HEK293 (cell line): ENCODE results near the gene STIM2.
A peak's percentile ranks its signal among the peaks of the same experiment; 100 is the strongest.

Source experiments
- CTCF ChIA-PET: fragments of 350-600 bp; formaldehyde crosslinking; extraction: SDS; loops from one replicate; lab custom pipeline; 2021; ENCODE audit warnings: antibody characterized with exemption; lab: Yijun Ruan, JAX
- POLR2A ChIA-PET: fragments of 300-600 bp; formaldehyde crosslinking; extraction: SDS; loops from one replicate; lab custom pipeline; 2020; ENCODE audit warnings: antibody characterized with exemption, inconsistent platforms; lab: Yijun Ruan, JAX
- H3K27ac ChIP-seq: fragments of 200-500 bp; sonication (Bioruptor generic); 2 replicates; pipeline ENCODE4 v1.5.1; 2014; ENCODE audit warnings: low read depth, low read length, control low read depth, inconsistent platforms; ENCODE audit errors: extremely low read depth
- H3K36me3 ChIP-seq, 2 experiments: fragments of 200-500 bp in 1 of 2; sonication (Bioruptor generic) in 1 of 2; 1 replicate in 1 of 2; 2 replicates in 1 of 2; pipeline ENCODE4 v1.5.1; 2014 to 2017; ENCODE audit warnings: inconsistent platforms in 2 of 2, low read length in 2 of 2; ENCODE audit not compliant: control insufficient read depth in 2 of 2, insufficient read depth in 1 of 2
- H3K4me1 ChIP-seq: fragments of 200-500 bp; sonication (Bioruptor generic); 2 replicates; pipeline ENCODE4 v1.5.1; 2014; ENCODE audit warnings: mild to moderate bottlenecking, low read length, inconsistent platforms; ENCODE audit not compliant: control insufficient read depth, insufficient read depth
- H3K4me3 ChIP-seq: 2 replicates; pipeline ENCODE4 v1.5.1; 2011; ENCODE audit warnings: low read depth, mild to moderate bottlenecking, control low read depth, low read length, moderate library complexity
- H3K9me3 ChIP-seq: fragments of 200-500 bp; sonication (Bioruptor generic); 2 replicates; pipeline ENCODE4 v1.5.1; 2014; ENCODE audit warnings: low read depth, low read length, inconsistent platforms; ENCODE audit not compliant: control insufficient read depth, insufficient read depth
- BCL11A ChIP-seq: fragments of 450-650 bp; formaldehyde crosslinking; IDR thresholded peaks from 2 replicates; pipeline ENCODE4 v1.5.1; 2016; ENCODE audit warnings: low read depth, missing biosample characterization, missing genetic modification characterization
- BCL6B ChIP-seq: fragments of 450-650 bp; formaldehyde crosslinking; IDR thresholded peaks from 2 replicates; pipeline ENCODE4 v1.5.1; 2017; ENCODE audit warnings: missing biosample characterization, missing genetic modification characterization
- HOXA7 ChIP-seq: sonication (generic); formaldehyde crosslinking; IDR thresholded peaks from 2 replicates; pipeline ENCODE4 v1.8.1; 2022; ENCODE audit warnings: missing genetic modification reagents, borderline replicate concordance
- HOXC10 ChIP-seq: sonication (generic); formaldehyde crosslinking; IDR thresholded peaks from 2 replicates; pipeline ENCODE4 v1.8.1; 2023; ENCODE audit warnings: mild to moderate bottlenecking, missing genetic modification reagents
- MYNN ChIP-seq: fragments of 450-650 bp; formaldehyde crosslinking; IDR thresholded peaks from 2 replicates; pipeline ENCODE4 v1.5.1; 2016; ENCODE audit warnings: missing biosample characterization, missing genetic modification characterization, borderline replicate concordance
- RBAK ChIP-seq: fragments of 450-650 bp; formaldehyde crosslinking; IDR thresholded peaks from 2 replicates; pipeline ENCODE4 v1.5.1; 2016; ENCODE audit warnings: missing biosample characterization, missing genetic modification characterization
- REPIN1 ChIP-seq: fragments of 450-650 bp; formaldehyde crosslinking; IDR thresholded peaks from 2 replicates; pipeline ENCODE4 v1.5.1; 2017; ENCODE audit warnings: missing biosample characterization, missing genetic modification characterization, low read depth
- SCRT1 ChIP-seq: fragments of 450-650 bp; formaldehyde crosslinking; IDR thresholded peaks from 2 replicates; pipeline ENCODE4 v1.5.1; 2016; ENCODE audit warnings: missing biosample characterization, missing genetic modification characterization, borderline replicate concordance
- TSHZ1 ChIP-seq: fragments of 450-650 bp; formaldehyde crosslinking; IDR thresholded peaks from 2 replicates; pipeline ENCODE4 v1.5.1; 2016; ENCODE audit warnings: missing biosample characterization, missing genetic modification characterization, borderline replicate concordance
- YY1 ChIP-seq: fragments of 450-650 bp; formaldehyde crosslinking; IDR thresholded peaks from 2 replicates; pipeline ENCODE4 v1.5.1; 2018; ENCODE audit warnings: missing biosample characterization, missing genetic modification characterization
- ZBTB1 ChIP-seq: fragments of 450-650 bp; formaldehyde crosslinking; IDR thresholded peaks from 2 replicates; pipeline ENCODE4 v1.5.1; 2016; ENCODE audit warnings: missing biosample characterization, missing genetic modification characterization
- ZBTB17 ChIP-seq: fragments of 450-650 bp; formaldehyde crosslinking; IDR thresholded peaks from 2 replicates; pipeline ENCODE4 v1.5.1; 2016; ENCODE audit warnings: missing biosample characterization, missing genetic modification characterization
- ZFP37 ChIP-seq: fragments of 450-650 bp; formaldehyde crosslinking; IDR thresholded peaks from 2 replicates; pipeline ENCODE4 v1.5.1; 2016; ENCODE audit warnings: missing biosample characterization, missing genetic modification characterization
- ZNF133 ChIP-seq: fragments of 450-650 bp; formaldehyde crosslinking; IDR thresholded peaks from 2 replicates; pipeline ENCODE4 v1.5.1; 2016; ENCODE audit warnings: missing biosample characterization, missing genetic modification characterization
- ZNF138 ChIP-seq: fragments of 450-650 bp; formaldehyde crosslinking; IDR thresholded peaks from 2 replicates; pipeline ENCODE4 v1.5.1; 2016; ENCODE audit warnings: missing biosample characterization, missing genetic modification characterization, borderline replicate concordance
- ZNF174 ChIP-seq: fragments of 450-650 bp; formaldehyde crosslinking; IDR thresholded peaks from 2 replicates; pipeline ENCODE4 v1.5.0; 2017; ENCODE audit warnings: missing biosample characterization, mild to moderate bottlenecking, missing genetic modification characterization
- ZNF19 ChIP-seq: fragments of 450-650 bp; formaldehyde crosslinking; IDR thresholded peaks from 2 replicates; pipeline ENCODE4; 2016; ENCODE audit warnings: missing biosample characterization, missing genetic modification characterization, low read depth
- ZNF501 ChIP-seq: fragments of 450-650 bp; formaldehyde crosslinking; IDR thresholded peaks from 2 replicates; pipeline ENCODE4 v1.5.1; 2016; ENCODE audit warnings: missing biosample characterization, missing genetic modification characterization
- ZNF518A ChIP-seq: fragments of 450-650 bp; formaldehyde crosslinking; conservative IDR thresholded peaks from 2 replicates; pipeline ENCODE4 v1.5.1; 2016; ENCODE audit warnings: low read depth, missing biosample characterization, missing genetic modification characterization
- ZNF664 ChIP-seq: fragments of 450-650 bp; formaldehyde crosslinking; IDR thresholded peaks from 2 replicates; pipeline ENCODE4 v1.5.1; 2016; ENCODE audit warnings: missing biosample characterization, missing genetic modification characterization
- ZNF704 ChIP-seq: fragments of 450-650 bp; formaldehyde crosslinking; IDR thresholded peaks from 2 replicates; pipeline ENCODE4 v1.5.1; 2016; ENCODE audit warnings: missing biosample characterization, missing genetic modification characterization
- ZNF791 ChIP-seq: fragments of 450-650 bp; formaldehyde crosslinking; IDR thresholded peaks from 2 replicates; pipeline ENCODE4 v1.5.1; 2016; ENCODE audit warnings: missing biosample characterization, missing genetic modification characterization
- ZSCAN5A ChIP-seq: fragments of 450-650 bp; formaldehyde crosslinking; IDR thresholded peaks from 2 replicates; pipeline ENCODE4 v1.5.1; 2016; ENCODE audit warnings: missing biosample characterization, missing genetic modification characterization

STIM2 gene

GRCh38 chr4:26936284-26937065 lies 75.8 kb downstream of the STIM2 start (continued):
- no peak for TF ChIP-seq TSHZ1 (tag by site-specific recombination)
- TF ChIP-seq ZBTB17 (tag by site-specific recombination) = 0 out of 2 replicates have a peak, but pooled peaks have one; percentile 38
- TF ChIP-seq REPIN1 (tag by site-specific recombination) = no peak
- TF ChIP-seq ZNF174 = no peak
- no peak for TF ChIP-seq ZNF501 (tag by site-specific recombination)
- TF ChIP-seq ZNF518A (tag by site-specific recombination) = no peak
- TF ChIP-seq MYNN (tag by site-specific recombination) = no peak

- ChIA-PET CTCF (no interaction called here), POLR2A (no interaction called here)
- Histone ChIP-seq H3K4me3 (no peak overlapping the region), H3K36me3 (no peaks in the 10 kb centered on the region), H3K4me1 (peaks cover 31% of the 10 kb centered on the region), H3K9me3 (no peaks in the 10 kb centered on the region), H3K27ac (no peak overlapping the region; the same call in 1 of the 2 replicates)
- TF ChIP-seq ZNF664 (tag by site-specific recombination) (no peak), BCL6B (tag by site-specific recombination) (no peak), ZNF704 (no peak), RBAK (tag by site-specific recombination) (no peak), ZSCAN5A (tag by site-specific recombination) (no peak), BCL11A (no peak), ZNF138 (tag by site-specific recombination) (no peak), HOXA7 (CRISPR knock-in tag) (no peak), ZNF133 (no peak), ZFP37 (tag by site-specific recombination) (no peak), ZBTB1 (tag by site-specific recombination) (no peak), HOXC10 (CRISPR knock-in tag) (no peak), ZNF19 (tag by site-specific recombination) (no peak), YY1 (tag by site-specific recombination) (no peak), SCRT1 (tag by site-specific recombination) (no peak), ZNF791 (no peak)
These were observed 76.5 kb downstream of the STIM2 start for GRCh38 chr4:26937139-26937538.
